ENCODE data around the gene SLC8A3.

DNA sequence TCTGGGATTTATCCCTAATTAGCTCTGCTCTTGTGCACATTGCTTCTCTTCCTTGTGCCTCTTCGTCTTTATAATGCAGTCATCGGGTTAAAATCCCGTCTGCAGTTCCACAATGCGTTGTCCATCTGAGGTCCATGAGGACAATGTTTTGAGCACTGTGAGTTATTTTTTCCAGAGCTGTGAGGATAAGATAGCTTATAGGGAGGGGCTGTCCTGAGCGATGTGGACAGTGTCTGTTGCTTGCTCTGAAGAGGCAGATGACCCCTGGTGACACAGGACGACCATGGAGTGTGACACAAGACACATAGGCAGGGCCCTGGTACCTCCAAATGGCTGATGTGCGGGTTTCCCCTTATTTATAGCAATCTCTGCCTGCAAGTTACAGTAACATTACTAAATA is 177.0 kb downstream of the SLC8A3 start:
- no peak for TF ChIP-seq CTCF (IDR thresholded peaks at IDR 0.05; ENCODE audit: extremely low read depth in 1 of 2, insufficient read depth in 1 of 2, low read depth in 1 of 2, low read length in 2 of 2)
- no peak for TF ChIP-seq FOS (IDR thresholded peaks at IDR 0.05; ENCODE audit: borderline replicate concordance, insufficient read depth, low read length)
- no peak for TF ChIP-seq POLR2A (IDR thresholded peaks at IDR 0.05; ENCODE audit: low read depth, low read length)
- TF ChIP-seq EZH2 (IDR thresholded peaks at IDR 0.05; ENCODE audit: borderline replicate concordance, low read depth, low read length, severe bottlenecking), result no peak
- no peak for TF ChIP-seq MAX (IDR thresholded peaks at IDR 0.05; ENCODE audit: insufficient read depth, insufficient read length)
- TF ChIP-seq POLR2AphosphoS5 (IDR thresholded peaks at IDR 0.05; ENCODE audit: insufficient read depth, low read depth, low read length), result no peak
- no peak for TF ChIP-seq GATA2 (IDR thresholded peaks at IDR 0.05; ENCODE audit: insufficient read depth, insufficient read length, low read depth, low read length)

All from endothelial cell of umbilical vein (primary cell).